GM12891 (cell line): ENCODE results near the gene UBE2K.
A peak's percentile ranks its signal among the peaks of the same experiment; 100 is the strongest.
"Not testable (repeated sequence)": the region's sequence is repeated elsewhere in the genome, so short reads cannot be mapped to it uniquely, and the experiment has no call there.

ENCODE experiments used
- DNase-seq: peaks from one replicate; pipeline ENCODE4 v3.0.0; 2011; ENCODE audit warnings: low spot score; ENCODE audit not compliant: insufficient read length
- FAIRE-seq: peaks from 2 replicates; lab custom pipeline; 2011; peaks lifted over from hg19 to GRCh38; lab: Jason Lieb, UNC
- PAX5 ChIP-seq: IDR thresholded peaks from 2 replicates; pipeline ENCODE4 v1.6.1; 2011; ENCODE audit warnings: low read length, moderate library complexity, mild to moderate bottlenecking; ENCODE audit not compliant: insufficient read depth, severe bottlenecking
- POLR2A ChIP-seq: IDR thresholded peaks from 2 replicates; pipeline ENCODE4 v1.6.1; 2011; ENCODE audit warnings: low read depth, low read length, control low read depth
- POLR2AphosphoS5 ChIP-seq: IDR thresholded peaks from 2 replicates; pipeline ENCODE4 v1.6.1; 2011; ENCODE audit warnings: low read depth, low read length, control low read depth
- POU2F2 ChIP-seq: IDR thresholded peaks from 2 replicates; pipeline ENCODE4 v1.6.1; 2011; ENCODE audit warnings: low read depth, mild to moderate bottlenecking, control low read depth, low read length, moderate library complexity
- SPI1 ChIP-seq: IDR thresholded peaks from 2 replicates; pipeline ENCODE4 v1.6.1; 2011; ENCODE audit warnings: low read depth, low read length, control low read depth
- TAF1 ChIP-seq: IDR thresholded peaks from 2 replicates; pipeline ENCODE4 v1.6.1; 2011; ENCODE audit warnings: low read depth, low read length, control low read depth

Gene UBE2K

DNA sequence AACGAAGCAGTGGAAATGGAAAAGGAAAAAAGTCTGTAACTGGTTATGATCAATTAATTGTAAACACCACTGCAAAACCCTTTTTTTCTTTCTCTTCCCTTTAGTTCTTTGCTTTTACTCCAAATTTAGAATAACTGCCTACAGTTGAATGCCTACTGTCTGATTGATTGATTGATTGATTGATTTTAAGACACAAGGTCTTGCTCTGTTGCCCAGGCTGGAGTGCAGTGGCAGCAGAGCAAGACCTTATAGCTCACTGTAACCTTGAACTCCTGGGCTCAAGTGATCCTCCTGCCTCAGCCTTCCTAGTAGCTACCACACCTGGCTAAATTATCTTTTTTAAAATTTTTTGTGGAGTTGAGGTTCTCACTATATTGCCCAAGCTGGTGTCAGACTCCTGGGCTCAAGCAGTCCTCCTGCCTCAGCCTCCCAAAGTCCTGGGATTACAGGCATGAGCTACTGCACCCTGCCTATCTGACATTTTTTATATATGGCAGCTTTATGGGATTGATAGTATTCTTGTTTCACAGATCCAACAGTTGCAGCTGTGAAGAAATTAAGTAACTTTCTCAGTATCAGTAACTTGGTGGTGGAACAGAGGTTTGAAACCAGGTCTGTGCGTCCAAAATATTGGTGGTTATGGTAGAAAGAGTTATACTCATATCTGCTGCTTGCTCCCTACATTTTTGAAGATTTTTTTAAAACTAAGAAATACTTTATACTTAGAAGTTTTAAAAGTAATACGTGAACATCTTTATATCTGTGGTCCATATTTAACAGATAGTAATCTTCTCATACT lies 12.4 kb downstream of the UBE2K start:
- no peak for TF ChIP-seq SPI1
- TF ChIP-seq PAX5: no peak
- no peak for TF ChIP-seq TAF1
- no peak for TF ChIP-seq POU2F2
- TF ChIP-seq POLR2A: no peak
- no peak for TF ChIP-seq POLR2AphosphoS5
- FAIRE-seq: peak; percentile 16

DNA sequence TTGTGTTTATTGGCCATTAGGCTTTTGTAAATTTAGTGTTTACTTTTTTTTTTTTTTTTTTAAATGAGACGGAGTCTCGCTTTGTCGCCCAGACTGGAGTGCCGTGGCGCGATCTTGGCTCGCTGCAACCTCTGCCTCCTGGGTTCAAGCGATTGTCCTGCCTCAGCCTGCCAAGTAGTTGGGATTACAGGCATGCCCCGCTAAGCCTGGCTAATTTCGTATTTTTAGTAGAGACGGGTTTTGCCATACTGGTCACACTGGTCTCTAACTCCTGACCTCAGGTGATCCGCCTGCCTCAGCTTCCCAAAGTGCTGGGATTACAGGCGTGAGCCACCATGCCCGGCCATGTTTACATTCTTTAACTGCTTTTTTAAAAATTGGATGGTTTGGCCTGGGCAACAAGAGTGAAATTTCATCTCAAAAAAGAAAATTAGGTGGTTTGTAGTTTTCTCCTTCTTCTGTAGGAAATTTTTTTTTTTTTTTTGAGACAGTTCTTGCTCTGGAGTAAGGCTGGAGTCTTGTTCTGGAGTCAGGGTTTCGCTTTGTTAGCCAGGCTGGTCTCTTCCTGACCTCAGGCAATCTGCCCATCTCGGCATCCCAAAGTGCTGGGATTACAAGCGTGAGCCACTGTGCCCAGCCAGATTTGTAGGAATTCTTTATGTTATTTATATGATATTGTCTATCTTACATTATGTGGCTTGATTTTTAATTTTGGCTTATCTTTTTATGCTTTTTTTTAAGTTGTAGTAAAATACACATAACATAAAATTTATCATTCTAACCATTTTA lies 15.1 kb downstream of the UBE2K start:
- no peak for DNase-seq
- no peak for FAIRE-seq
- TF ChIP-seq POU2F2 (no peak), POLR2A (no peak), TAF1 (no peak), POLR2AphosphoS5 (no peak), PAX5 (no peak), SPI1 (no peak)

More for the DNA sequence above, 12.4 kb downstream of the UBE2K start:
- no peak for DNase-seq

DNA sequence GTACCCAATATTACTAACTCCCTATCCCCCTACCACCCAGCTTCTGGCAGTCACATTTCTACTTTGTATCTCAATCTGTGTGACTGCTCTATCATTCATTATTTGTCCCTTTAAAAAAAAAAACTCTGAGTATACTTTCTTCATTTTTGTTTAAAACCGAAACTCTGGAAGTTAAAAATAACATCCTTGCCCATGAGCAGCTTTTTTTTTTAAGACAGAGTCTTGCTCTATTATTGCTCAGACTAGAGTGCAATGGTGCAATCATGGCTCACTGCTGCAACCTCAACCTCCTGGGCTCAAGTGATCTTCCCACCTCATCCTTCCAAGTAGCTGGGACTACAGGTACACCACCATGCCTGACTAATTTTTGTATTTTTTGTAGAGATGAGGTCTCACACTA lies 15.8 kb downstream of the UBE2K start:
- DNase-seq (no peak), FAIRE-seq (peak; percentile 68)
- TF ChIP-seq POLR2A (no peak), TAF1 (no peak), POLR2AphosphoS5 (no peak), PAX5 (no peak), POU2F2 (no peak), SPI1 (no peak)

DNA sequence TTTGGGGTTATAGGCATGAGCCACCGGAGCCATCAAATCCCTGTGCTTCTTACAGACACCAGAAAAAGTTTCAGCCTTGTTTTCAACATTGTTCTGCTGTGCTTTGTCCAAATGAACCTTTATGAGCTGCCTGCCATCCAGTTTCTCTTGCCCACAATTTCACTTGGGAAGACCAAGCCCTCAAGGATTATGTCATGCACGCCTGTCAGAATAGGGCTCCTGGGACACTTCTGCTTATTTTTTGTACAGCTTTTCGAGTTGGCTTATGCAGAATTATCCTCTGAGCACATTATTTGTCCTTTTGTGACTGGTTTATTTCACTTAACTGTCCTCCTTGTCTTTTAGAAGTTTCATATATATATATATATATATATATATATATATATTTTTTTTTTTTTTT lies 16.2 kb downstream of the UBE2K start:
- DNase-seq (no peak), FAIRE-seq (no peak)
- TF ChIP-seq TAF1 (no peak), SPI1 (0 out of 2 replicates have a peak, but pooled peaks have one; percentile 10), POLR2AphosphoS5 (no peak), POU2F2 (no peak), PAX5 (no peak), POLR2A (no peak)

DNA sequence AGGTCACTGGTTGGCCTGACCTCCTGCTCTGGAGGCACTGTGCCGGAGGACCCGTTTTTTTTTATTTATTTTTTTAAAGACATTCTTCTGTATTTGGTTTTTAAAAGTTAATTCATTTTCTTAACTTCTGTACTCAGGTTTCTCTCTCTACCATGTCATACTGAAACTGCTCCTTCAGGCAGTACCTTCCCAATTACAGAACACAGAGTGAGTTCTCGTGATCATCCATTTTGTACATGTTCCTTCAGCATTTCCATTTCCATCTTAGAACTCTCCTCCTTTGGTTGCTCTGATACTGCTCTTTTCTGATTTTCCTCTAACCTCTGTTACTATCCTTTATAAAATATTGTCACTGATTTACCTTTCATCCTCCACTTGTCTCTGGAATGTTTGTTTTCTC lies 17.9 kb downstream of the UBE2K start:
- FAIRE-seq (peak; percentile 51), DNase-seq (no peak)
- no peak for TF ChIP-seq SPI1
- no peak for TF ChIP-seq POLR2AphosphoS5
- no peak for TF ChIP-seq PAX5
- no peak for TF ChIP-seq POLR2A
- no peak for TF ChIP-seq TAF1
- no peak for TF ChIP-seq POU2F2

DNA sequence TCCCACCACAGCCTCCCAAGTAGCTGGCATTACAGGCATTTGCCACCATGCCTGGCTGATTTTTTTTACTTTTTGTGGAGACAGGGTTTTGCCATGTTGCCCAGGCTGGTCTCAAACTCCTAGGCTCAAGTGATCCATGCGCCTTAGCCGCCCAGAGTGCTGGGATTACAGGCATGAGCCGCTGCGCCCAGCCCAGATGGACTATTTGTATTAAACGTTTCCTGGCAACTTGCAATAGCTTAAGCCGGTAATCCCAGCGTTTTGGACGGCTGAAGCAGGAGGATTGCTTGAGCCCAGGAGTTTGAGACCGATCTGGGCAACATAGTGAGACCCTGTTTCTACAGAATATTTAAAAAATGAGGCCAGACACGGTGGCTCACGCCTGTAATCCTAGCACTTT lies 18.4 kb downstream of the UBE2K start:
- no peak for TF ChIP-seq POLR2AphosphoS5
- no peak for TF ChIP-seq POLR2A
- no peak for TF ChIP-seq TAF1
- FAIRE-seq (no peak), DNase-seq (no peak)

DNA sequence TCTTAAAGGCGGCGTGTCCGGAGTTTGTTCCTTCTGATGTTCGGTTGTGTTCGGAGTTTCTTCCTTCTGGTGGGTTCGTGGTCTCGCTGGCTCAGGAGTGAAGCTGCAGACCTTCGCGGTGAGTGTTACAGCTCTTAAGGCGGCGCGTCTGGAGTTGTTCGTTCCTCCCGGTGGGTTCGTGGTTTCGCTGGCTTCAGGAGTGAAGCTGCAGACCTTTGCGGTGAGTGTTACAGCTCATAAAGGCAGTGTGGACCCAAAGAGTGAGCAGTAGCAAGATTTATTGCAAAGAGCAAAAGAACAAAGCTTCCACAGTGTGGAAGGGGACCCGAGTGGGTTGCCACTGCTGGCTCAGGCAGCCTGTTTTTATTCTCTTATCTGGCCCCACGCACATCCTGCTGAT lies 19.8 kb downstream of the UBE2K start:
- not testable (repeated sequence) for DNase-seq, FAIRE-seq

DNA sequence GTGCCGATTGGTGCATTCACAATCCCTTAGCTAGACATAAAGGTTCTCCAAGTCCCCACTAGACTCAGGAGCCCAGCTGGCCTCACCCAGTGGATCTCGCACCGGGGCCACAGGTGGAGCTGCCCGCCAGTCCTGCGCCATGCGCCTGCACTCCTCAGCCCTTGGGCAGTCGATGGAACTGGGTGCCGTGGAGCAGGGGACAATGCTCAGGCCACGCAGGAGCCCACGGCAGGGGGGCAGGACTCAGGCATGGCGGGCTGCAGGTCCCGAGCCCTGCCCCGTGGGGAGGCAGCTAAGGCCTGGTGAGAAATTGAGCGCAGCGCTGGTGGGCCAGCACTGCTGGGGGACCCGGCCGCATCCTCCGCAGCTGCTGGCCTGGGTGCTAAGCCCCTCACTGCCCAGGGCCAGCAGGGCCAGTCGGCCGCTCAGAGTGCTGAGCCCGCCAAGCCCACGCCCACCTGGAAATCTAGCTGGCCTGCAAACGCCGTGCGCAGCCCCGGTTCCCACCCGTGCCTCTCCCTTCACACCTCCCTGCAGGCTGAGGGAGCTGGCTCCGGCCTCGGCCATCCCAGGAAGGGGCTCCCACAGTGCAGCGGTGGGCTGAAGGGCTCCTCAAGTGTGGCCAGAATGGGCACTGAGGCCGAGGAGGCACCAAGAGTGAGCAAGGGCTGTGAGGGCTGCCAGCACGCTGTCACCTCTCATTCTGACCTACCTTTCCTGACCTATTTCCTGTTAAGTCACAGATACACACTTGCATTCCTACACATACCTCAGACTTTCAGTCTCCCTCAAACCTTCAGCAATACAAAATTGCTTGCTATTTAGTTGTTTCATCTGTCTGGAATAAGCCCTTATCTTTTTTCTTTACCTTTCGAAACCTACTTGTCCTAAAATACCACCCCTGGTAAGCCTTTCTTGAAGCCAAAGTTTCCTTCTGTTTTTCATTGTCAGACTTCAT lies 20.7 kb downstream of the UBE2K start:
- peak; percentile 77 for FAIRE-seq
- DNase-seq: no peak
- no peak for TF ChIP-seq TAF1
- no peak for TF ChIP-seq POU2F2
- TF ChIP-seq PAX5: no peak
- TF ChIP-seq POLR2A: no peak
- TF ChIP-seq POLR2AphosphoS5: no peak
- TF ChIP-seq SPI1: no peak
